CD14-positive monocyte (primary cell): ENCODE data around the gene IGF1R. TPM values are rescaled to one million over a fixed set of nuclear protein-coding genes. Genes with fewer than 3 reads are reported as not detected.

ENCODE experiments used
- DNase-seq, 3 donors: peaks; one replicate each; pipeline ENCODE4 v3.0.0-alpha.2; 2011 to 2022
- H2AFZ ChIP-seq: 2 replicates; pipeline ENCODE4 v1.6.0; 2012; ENCODE audit warnings: mild to moderate bottlenecking, low read depth, low read length, inconsistent platforms; ENCODE audit not compliant: insufficient read depth, poor library complexity, severe bottlenecking
- H3K27ac ChIP-seq, 2 donors: 1 replicate in 1 of 2; 2 replicates in 1 of 2; pipeline ENCODE4 v1.5.1; 2012 to 2013; ENCODE audit warnings: low read length in 2 of 2, control low read depth in 1 of 2, inconsistent platforms in 1 of 2, low read depth in 1 of 2, mild to moderate bottlenecking in 1 of 2
- H3K27me3 ChIP-seq, 2 donors: one replicate each; pipeline versions ENCODE4 v1.6.0 to v1.6.1; 2011 to 2013; ENCODE audit warnings: low read length in 2 of 2; ENCODE audit not compliant: control insufficient read depth in 2 of 2, insufficient read depth in 2 of 2
- H3K36me3 ChIP-seq, 2 donors: replicated peaks in 1 of 2; 1 replicate in 1 of 2; 2 replicates in 1 of 2; pipeline versions ENCODE4 v1.5.1 to v1.6.1; 2012 to 2013; ENCODE audit warnings: low read length in 2 of 2, control low read depth in 1 of 2, inconsistent platforms in 1 of 2, mild to moderate bottlenecking in 1 of 2; ENCODE audit not compliant: insufficient read depth in 2 of 2, control insufficient read depth in 1 of 2
- H3K4me1 ChIP-seq, 2 donors: 1 replicate in 1 of 2; 2 replicates in 1 of 2; pipeline versions ENCODE4 v1.5.1 to v1.6.1; 2012 to 2013; ENCODE audit warnings: low read length in 2 of 2, control low read depth in 1 of 2, inconsistent platforms in 1 of 2, mild to moderate bottlenecking in 1 of 2, moderate library complexity in 1 of 2; ENCODE audit not compliant: insufficient read depth in 2 of 2, control insufficient read depth in 1 of 2
- H3K4me2 ChIP-seq: replicated peaks from 2 replicates; pipeline ENCODE3; 2012; ENCODE audit warnings: low read length, moderate library complexity, mild to moderate bottlenecking; ENCODE audit not compliant: poor library complexity, severe bottlenecking; ENCODE audit errors: extremely low read depth
- H3K4me3 ChIP-seq, 3 experiments: fragments of 200-600 bp in 1 of 3; sonication (generic) in 1 of 3; replicated peaks in 1 of 3; 1 replicate in 2 of 3; 2 replicates in 1 of 3; pipeline ENCODE4 v1.5.1; 2011 to 2013; ENCODE audit warnings: low read length in 3 of 3, mild to moderate bottlenecking in 3 of 3, control low read depth in 2 of 3, low read depth in 2 of 3, inconsistent platforms in 1 of 3, moderate library complexity in 1 of 3
- H3K79me2 ChIP-seq: 2 replicates; pipeline ENCODE4 v1.6.0; 2012; ENCODE audit warnings: mild to moderate bottlenecking, control low read depth, inconsistent platforms, low read length, moderate library complexity; ENCODE audit not compliant: insufficient read depth
- H3K9ac ChIP-seq: 2 replicates; pipeline ENCODE4 v1.6.0; 2017; ENCODE audit warnings: low read length, mild to moderate bottlenecking; ENCODE audit not compliant: insufficient read depth, poor library complexity, severe bottlenecking
- H3K9me3 ChIP-seq, 2 donors: replicated peaks in 1 of 2; 1 replicate in 1 of 2; 2 replicates in 1 of 2; pipeline versions ENCODE4 v1.5.1 to v1.6.1; 2012 to 2013; ENCODE audit warnings: low read length in 2 of 2, control low read depth in 1 of 2; ENCODE audit not compliant: control insufficient read depth in 1 of 2, insufficient read depth in 1 of 2
- H4K20me1 ChIP-seq: 2 replicates; pipeline ENCODE4 v1.6.0; 2012; ENCODE audit warnings: mild to moderate bottlenecking, low read length, control low read depth, moderate library complexity; ENCODE audit not compliant: insufficient read depth
- H3K27ac Mint-ChIP-seq, 7 donors: one replicate each; pipeline ENCODE4 v1.8.0; 2020; ENCODE audit warnings: mild to moderate bottlenecking in 7 of 7, mixed read lengths in 7 of 7, moderate library complexity in 6 of 7, inconsistent platforms in 2 of 7
- H3K27me3 Mint-ChIP-seq, 3 donors: one replicate each; pipeline ENCODE4 v1.8.0; 2021 to 2022; ENCODE audit warnings: low read depth in 3 of 3, mild to moderate bottlenecking in 3 of 3, mixed read lengths in 3 of 3, moderate library complexity in 3 of 3, inconsistent platforms in 1 of 3
- H3K36me3 Mint-ChIP-seq, 2 donors: one replicate each; pipeline ENCODE4 v1.8.0; 2020; ENCODE audit warnings: mixed read lengths in 2 of 2, inconsistent platforms in 1 of 2, mild to moderate bottlenecking in 1 of 2
- H3K4me1 Mint-ChIP-seq: one replicate; pipeline ENCODE4 v1.8.0; 2020; ENCODE audit warnings: mild to moderate bottlenecking, mixed read lengths
- H3K4me3 Mint-ChIP-seq, 2 donors: one replicate each; pipeline ENCODE4 v1.8.0; 2020; ENCODE audit warnings: mild to moderate bottlenecking in 2 of 2, mixed read lengths in 2 of 2, moderate library complexity in 1 of 2
- H3K9me3 Mint-ChIP-seq, 7 donors: one replicate each; pipeline ENCODE4 v1.8.0; 2020 to 2022; ENCODE audit warnings: mixed read lengths in 7 of 7, mild to moderate bottlenecking in 6 of 7, moderate library complexity in 6 of 7, inconsistent platforms in 2 of 7
- WGBS: methylation state at CpG from one replicate; pipeline ENCODE4 v1.1.5; 2013; ENCODE audit warnings: missing lambda C conversion rate; ENCODE audit not compliant: insufficient coverage; 5-methylcytosine and 5-hydroxymethylcytosine counted together
- intact Hi-C, 2 donors: fragments of 100-400 bp; cut with micrococcal nuclease; formaldehyde crosslinking; loops; one replicate each; pipeline versions ENCODE4 v1.15.0 to v1.15.1; 2023
- polyA plus RNA-seq, 3 donors: library from polyadenylated mRNA; depleted of rRNA in 1 of 3; unstranded in 2 of 3; stranded (reverse) in 1 of 3; fragments of 300-500 nt in 2 of 3; fragments of >200 nt in 1 of 3; fragmentation: Illumina TruSeq in 2 of 3; gene quantifications; 1 replicate in 2 of 3; 2 replicates in 1 of 3; pipeline ENCODE4 v1.2.3, GENCODE V29; 2012 to 2021
- TF ChIP-seq, protein P1 (sequence below): fragments of 200-600 bp; IDR thresholded peaks from one replicate; pipeline ENCODE4 v1.8.0; 2022; ENCODE audit warnings: antibody characterized with exemption, mild to moderate bottlenecking

Gene IGF1R
- polyA plus RNA-seq, 3 donors, result 0.35 to 4.9 (median 0.67) TPM

- Histone ChIP-seq H3K36me3 (no peaks in the 10 kb centered on the region), H3K27ac (no peak overlapping the region), H3K27me3 (no peaks in the 10 kb centered on the region), H3K9me3 (no peaks in the 10 kb centered on the region), H3K4me1 (peaks cover 2 to 3% of the 10 kb centered on the region in 2 donors), H3K9ac (no peak overlapping the region), H3K4me2 (no peak overlapping the region), H3K4me3 (no peak overlapping the region), H2AFZ (no peak overlapping the region), H4K20me1 (peaks cover 60% of the 10 kb centered on the region), H3K79me2 (peaks cover 39% of the 10 kb centered on the region)
- TF ChIP-seq, protein P1, sequence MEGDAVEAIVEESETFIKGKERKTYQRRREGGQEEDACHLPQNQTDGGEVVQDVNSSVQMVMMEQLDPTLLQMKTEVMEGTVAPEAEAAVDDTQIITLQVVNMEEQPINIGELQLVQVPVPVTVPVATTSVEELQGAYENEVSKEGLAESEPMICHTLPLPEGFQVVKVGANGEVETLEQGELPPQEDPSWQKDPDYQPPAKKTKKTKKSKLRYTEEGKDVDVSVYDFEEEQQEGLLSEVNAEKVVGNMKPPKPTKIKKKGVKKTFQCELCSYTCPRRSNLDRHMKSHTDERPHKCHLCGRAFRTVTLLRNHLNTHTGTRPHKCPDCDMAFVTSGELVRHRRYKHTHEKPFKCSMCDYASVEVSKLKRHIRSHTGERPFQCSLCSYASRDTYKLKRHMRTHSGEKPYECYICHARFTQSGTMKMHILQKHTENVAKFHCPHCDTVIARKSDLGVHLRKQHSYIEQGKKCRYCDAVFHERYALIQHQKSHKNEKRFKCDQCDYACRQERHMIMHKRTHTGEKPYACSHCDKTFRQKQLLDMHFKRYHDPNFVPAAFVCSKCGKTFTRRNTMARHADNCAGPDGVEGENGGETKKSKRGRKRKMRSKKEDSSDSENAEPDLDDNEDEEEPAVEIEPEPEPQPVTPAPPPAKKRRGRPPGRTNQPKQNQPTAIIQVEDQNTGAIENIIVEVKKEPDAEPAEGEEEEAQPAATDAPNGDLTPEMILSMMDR, result no peak
- Mint-ChIP-seq H3K4me1 (peaks cover 7% of the 10 kb centered on the region), H3K36me3 (no peaks in the 10 kb centered on the region), H3K4me3 (no peak overlapping the region), H3K9me3 (no peaks in the 10 kb centered on the region), H3K27me3 (peaks cover 0 to 3% (median 0%) of the 10 kb centered on the region in 3 donors), H3K27ac (no peak overlapping the region)
- WGBS, result 72% methylated on average over 5 of the region's 6 CpGs
- intact Hi-C loops, result no loop called here
- no peak for DNase-seq
Measured at GRCh38 chr15:98769867-98770266, 121.5 kb downstream of the IGF1R start.

- Mint-ChIP-seq H3K27ac (no peak overlapping the region), H3K9me3 (no peaks in the 10 kb centered on the region), H3K36me3 (no peaks in the 10 kb centered on the region), H3K4me1 (peaks cover 9% of the 10 kb centered on the region), H3K4me3 (no peak overlapping the region), H3K27me3 (peaks cover 0 to 1% (median 0%) of the 10 kb centered on the region in 3 donors)
- no peaks in the 10 kb centered on the region for H3K36me3 ChIP-seq
- peaks cover 3 to 5% of the 10 kb centered on the region in 2 donors for H3K4me1 ChIP-seq
- no peak for DNase-seq
- H3K9me3 ChIP-seq, result no peaks in the 10 kb centered on the region
- H3K4me3 ChIP-seq, result no peak overlapping the region
- H3K27ac ChIP-seq, result no peak overlapping the region
- TF ChIP-seq, protein P1, result no peak
- intact Hi-C loops, result no loop called here
- H3K9ac ChIP-seq, result no peak overlapping the region
- H3K27me3 ChIP-seq, result no peaks in the 10 kb centered on the region
- no CpG with 5 or more reads among the region's 3 CpGs for WGBS
- H2AFZ ChIP-seq, result no peak overlapping the region
- peaks cover 43% of the 10 kb centered on the region for H3K79me2 ChIP-seq
- peaks cover 58% of the 10 kb centered on the region for H4K20me1 ChIP-seq
- no peak overlapping the region for H3K4me2 ChIP-seq
Measured at GRCh38 chr15:98770984-98771383, 122.6 kb downstream of the IGF1R start.
